Activated naive CD4-positive, alpha-beta T cell treated with anti-CD3 and anti-CD28 coated beads, Interleukin-2, amount 50 U/mL, for 24 hours (primary cell): Measurements from ENCODE around the gene TMEM218.
A peak's percentile ranks its signal among the peaks of the same experiment; 100 is the strongest.

Source experiments
- H3K27ac Mint-ChIP-seq: one replicate; pipeline ENCODE4 v1.8.0; 2021; ENCODE audit warnings: mild to moderate bottlenecking, mixed read lengths
- H3K27me3 Mint-ChIP-seq: one replicate; pipeline ENCODE4 v1.8.0; 2021; ENCODE audit warnings: mixed read lengths
- H3K36me3 Mint-ChIP-seq: one replicate; pipeline ENCODE4 v1.8.0; 2021; ENCODE audit warnings: mixed read lengths
- H3K4me1 Mint-ChIP-seq: one replicate; pipeline ENCODE4 v1.8.0; 2021; ENCODE audit warnings: mixed read lengths
- H3K4me3 Mint-ChIP-seq: one replicate; pipeline ENCODE4 v1.8.0; 2021; ENCODE audit warnings: mild to moderate bottlenecking, mixed read lengths
- H3K9me3 Mint-ChIP-seq: one replicate; pipeline ENCODE4 v1.8.0; 2021; ENCODE audit warnings: mixed read lengths

TMEM218 gene

DNA sequence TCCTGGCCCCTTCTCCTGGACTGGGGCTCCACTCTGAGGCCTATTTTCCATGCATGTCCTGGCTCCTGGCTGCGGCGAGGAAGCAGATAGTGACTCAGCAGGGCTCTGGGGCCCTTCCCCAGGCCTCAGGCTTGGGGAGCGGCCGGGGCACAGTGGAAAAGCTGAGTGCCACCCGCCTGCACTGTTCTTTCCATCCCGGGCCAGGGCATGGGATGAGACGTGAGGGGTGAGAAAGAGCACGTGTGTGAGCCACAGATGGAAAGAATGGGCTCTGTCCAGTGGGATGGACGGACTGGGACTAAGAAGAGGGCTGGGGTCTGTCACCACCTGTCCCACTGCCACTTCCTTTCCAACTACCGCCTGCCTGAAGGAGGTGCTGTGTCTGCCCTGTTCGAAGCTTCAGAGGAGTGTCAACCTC lies 35.5 kb downstream of the TMEM218 start:
- H3K27ac Mint-ChIP-seq = no peak overlapping the region
- H3K9me3 Mint-ChIP-seq = no peaks in the 10 kb centered on the region
- H3K27me3 Mint-ChIP-seq = peaks cover 3% of the 10 kb centered on the region
- H3K4me3 Mint-ChIP-seq = no peak overlapping the region
- H3K36me3 Mint-ChIP-seq = no peaks in the 10 kb centered on the region
- H3K4me1 Mint-ChIP-seq = no peaks in the 10 kb centered on the region

DNA sequence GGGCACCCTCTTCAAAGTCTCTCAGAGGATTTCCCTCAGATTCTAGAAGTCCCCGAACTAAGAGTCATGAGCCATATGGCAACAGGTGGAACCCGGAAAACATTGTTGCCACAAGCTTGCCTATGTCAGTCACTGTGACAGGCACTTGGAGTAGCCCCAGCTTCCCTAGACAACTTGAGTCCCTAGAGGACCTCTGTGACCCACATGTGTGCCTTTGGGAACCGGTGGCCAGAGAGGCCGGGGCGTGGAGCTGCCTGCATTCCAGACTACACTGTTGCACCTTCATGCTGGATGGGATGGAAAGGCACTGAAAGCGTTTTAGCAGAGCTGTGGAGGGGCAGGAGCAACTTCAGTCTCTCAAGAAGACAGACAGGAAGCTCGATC lies 36.2 kb downstream of the TMEM218 start:
- H3K27me3 Mint-ChIP-seq = peaks cover 3% of the 10 kb centered on the region
- no peaks in the 10 kb centered on the region for H3K4me1 Mint-ChIP-seq
- no peaks in the 10 kb centered on the region for H3K36me3 Mint-ChIP-seq
- H3K27ac Mint-ChIP-seq = no peak overlapping the region
- H3K9me3 Mint-ChIP-seq = no peaks in the 10 kb centered on the region
- no peak overlapping the region for H3K4me3 Mint-ChIP-seq

GRCh38 chr11:125074511-125075241 lies 36.8 kb downstream of the TMEM218 start:
- H3K27ac Mint-ChIP-seq = no peak overlapping the region
- no peaks in the 10 kb centered on the region for H3K36me3 Mint-ChIP-seq
- no peaks in the 10 kb centered on the region for H3K9me3 Mint-ChIP-seq
- H3K4me3 Mint-ChIP-seq = no peak overlapping the region
- H3K27me3 Mint-ChIP-seq = peaks cover 5% of the 10 kb centered on the region
- no peaks in the 10 kb centered on the region for H3K4me1 Mint-ChIP-seq

DNA sequence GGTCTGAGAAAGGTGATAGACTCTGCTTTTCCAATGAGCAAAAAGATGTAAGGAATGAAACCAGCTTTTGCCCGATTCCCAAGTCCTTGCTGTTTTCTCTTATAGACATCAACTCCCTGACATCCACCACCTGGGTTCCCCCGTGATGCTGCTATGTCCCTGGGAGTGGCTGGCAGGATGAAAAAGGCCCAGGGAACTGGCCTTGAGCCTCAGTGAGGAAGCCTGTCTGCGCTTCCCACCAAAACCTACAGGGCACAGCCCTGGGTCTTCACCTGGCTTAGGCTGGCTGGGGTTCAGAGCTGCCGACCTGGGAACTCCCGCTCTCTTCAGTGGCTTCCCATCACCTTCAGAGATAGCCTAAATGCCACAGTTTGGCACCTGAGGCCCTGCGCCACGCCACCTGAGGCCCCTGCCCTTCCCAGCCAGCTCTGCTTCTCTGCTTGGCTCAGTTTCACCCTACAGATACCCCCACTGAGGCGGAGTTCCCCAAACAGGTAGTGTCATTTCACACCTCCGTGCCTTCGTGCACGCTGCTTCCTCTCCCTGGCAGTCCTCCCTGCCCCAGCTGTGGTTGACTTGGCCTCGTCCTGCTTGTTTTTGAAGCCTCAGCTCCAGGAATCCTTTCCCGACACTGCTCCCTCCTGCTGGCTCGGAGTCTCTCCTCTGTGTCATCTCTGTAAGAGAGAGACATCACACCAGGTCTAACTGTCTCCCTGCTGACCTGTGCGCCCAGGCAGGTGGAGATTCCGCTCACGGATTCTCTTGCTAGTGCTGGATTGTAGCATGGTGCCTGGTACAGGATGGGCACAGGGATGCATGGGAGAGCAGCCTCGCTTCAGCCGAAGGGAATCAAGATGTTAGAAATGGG lies 37.6 kb downstream of the TMEM218 start:
- Mint-ChIP-seq H3K4me1 (no peaks in the 10 kb centered on the region), H3K36me3 (no peaks in the 10 kb centered on the region), H3K27me3 (peaks cover 8% of the 10 kb centered on the region), H3K4me3 (no peak overlapping the region), H3K9me3 (no peaks in the 10 kb centered on the region), H3K27ac (no peak overlapping the region)

DNA sequence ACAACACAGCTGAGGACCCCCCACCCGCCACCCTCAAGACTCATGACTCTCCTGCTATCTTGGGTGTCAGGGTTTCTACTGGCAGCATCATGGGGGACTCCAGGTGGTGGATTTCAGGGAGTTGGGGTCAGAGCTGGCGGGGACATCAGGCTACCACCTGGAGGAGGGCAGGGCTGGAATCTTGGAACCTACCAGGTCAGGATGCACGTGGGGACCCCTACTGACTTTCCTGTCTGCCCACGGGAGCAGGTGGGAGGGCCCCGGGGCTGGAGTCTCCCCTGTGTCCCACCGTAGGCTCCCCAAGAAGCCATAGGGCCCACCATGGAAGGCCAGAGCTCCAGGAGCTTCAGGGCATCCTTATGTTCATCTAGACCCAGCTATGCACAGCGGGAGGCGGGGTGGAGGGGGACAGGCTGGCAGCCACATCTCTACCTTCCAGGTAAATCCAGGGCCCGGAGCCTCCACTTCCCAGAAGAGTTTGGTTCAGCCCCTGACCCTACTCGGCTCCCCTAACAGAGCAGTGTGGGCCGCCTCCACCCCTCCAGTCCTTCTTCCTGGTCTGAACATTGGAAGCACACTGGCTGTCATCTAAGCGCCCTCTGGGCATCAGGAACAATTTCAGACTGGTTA lies 38.4 kb downstream of the TMEM218 start:
- H3K9me3 Mint-ChIP-seq = no peaks in the 10 kb centered on the region
- peaks cover 12% of the 10 kb centered on the region for H3K27me3 Mint-ChIP-seq
- no peaks in the 10 kb centered on the region for H3K4me1 Mint-ChIP-seq
- no peak overlapping the region for H3K27ac Mint-ChIP-seq
- H3K36me3 Mint-ChIP-seq = no peaks in the 10 kb centered on the region
- no peak overlapping the region for H3K4me3 Mint-ChIP-seq

- no peaks in the 10 kb centered on the region for H3K9me3 Mint-ChIP-seq
- no peak overlapping the region for H3K27ac Mint-ChIP-seq
- H3K4me1 Mint-ChIP-seq = no peaks in the 10 kb centered on the region
- H3K36me3 Mint-ChIP-seq = no peaks in the 10 kb centered on the region
- H3K27me3 Mint-ChIP-seq = peaks cover 16% of the 10 kb centered on the region
- H3K4me3 Mint-ChIP-seq = no peak overlapping the region
Measured at GRCh38 chr11:125072218-125072960, 39.0 kb downstream of the TMEM218 start.

DNA sequence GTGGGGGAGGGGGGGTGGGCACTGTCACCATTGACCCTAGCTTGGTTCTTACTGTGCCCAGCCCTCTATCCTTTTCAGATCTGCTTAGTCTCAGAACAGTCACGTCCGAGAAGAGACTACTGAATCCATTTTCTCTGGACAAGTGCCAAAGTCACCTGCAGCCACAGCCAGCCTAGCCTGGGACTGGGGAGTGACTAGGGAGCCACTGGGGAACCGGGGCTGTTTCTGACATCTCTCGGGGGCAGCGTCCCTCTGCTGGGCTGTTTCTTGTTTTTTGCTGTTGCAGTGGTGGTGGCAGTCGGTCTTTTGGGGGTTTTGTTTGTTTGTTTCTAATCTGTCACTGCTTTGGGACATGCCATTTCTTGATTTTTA lies 39.6 kb downstream of the TMEM218 start:
- Mint-ChIP-seq H3K9me3 (no peaks in the 10 kb centered on the region), H3K27ac (no peak overlapping the region), H3K4me1 (no peaks in the 10 kb centered on the region), H3K27me3 (peaks cover 19% of the 10 kb centered on the region), H3K36me3 (no peaks in the 10 kb centered on the region), H3K4me3 (no peak overlapping the region)

DNA sequence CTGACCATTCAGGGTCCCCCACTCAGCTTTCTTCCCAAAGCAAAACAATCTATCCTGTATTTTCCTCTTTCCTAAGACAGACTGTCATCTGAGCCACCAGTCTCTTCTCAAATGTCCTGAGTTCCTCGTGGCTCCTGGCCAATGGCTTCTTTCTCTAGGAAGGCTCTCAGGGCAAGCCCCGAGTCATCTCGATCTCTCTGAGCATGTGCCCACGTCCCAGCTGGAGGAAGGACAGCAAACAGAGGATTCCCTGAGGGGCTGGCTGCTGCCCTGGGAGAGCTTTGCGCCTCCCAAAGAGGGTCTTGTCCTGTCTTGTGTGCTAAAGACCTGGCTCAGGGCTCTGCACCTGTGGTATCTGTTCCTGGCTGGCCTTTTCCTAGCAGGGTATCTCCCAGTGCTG lies 40.0 kb downstream of the TMEM218 start:
- no peaks in the 10 kb centered on the region for H3K9me3 Mint-ChIP-seq
- H3K4me3 Mint-ChIP-seq = no peak overlapping the region
- H3K27ac Mint-ChIP-seq = no peak overlapping the region
- H3K4me1 Mint-ChIP-seq = no peaks in the 10 kb centered on the region
- peaks cover 19% of the 10 kb centered on the region for H3K27me3 Mint-ChIP-seq
- no peaks in the 10 kb centered on the region for H3K36me3 Mint-ChIP-seq

DNA sequence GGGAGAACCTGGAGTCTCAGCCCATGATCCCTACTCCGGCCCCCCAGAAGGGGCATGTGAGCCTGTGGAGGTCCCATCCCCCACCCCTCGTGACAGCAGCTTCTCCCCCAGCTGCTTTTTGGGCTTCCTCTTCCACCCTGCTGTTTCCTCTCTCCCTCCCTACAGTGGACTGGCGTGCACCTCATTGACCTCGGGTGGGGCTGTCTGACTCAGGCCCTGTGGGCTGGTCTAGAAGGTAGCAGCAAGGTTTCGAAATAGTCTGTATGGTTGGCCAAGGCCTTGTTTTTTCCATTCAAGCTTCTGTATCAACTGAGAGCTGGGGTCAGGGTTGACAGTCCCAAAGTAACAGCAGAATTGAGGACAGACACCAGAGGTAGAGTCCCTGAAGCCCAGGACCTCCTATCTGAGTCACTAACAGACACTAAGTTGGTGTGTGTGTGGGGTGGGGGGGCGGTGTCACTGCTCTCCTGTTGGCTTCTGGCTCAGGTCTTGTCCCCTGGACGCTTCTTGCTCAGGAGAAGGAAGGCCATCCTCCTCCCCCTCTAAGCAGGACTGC lies 40.6 kb downstream of the TMEM218 start:
- Mint-ChIP-seq H3K27ac (no peak overlapping the region), H3K4me3 (no peak overlapping the region), H3K36me3 (no peaks in the 10 kb centered on the region), H3K4me1 (no peaks in the 10 kb centered on the region), H3K9me3 (no peaks in the 10 kb centered on the region), H3K27me3 (peaks cover 23% of the 10 kb centered on the region)

DNA sequence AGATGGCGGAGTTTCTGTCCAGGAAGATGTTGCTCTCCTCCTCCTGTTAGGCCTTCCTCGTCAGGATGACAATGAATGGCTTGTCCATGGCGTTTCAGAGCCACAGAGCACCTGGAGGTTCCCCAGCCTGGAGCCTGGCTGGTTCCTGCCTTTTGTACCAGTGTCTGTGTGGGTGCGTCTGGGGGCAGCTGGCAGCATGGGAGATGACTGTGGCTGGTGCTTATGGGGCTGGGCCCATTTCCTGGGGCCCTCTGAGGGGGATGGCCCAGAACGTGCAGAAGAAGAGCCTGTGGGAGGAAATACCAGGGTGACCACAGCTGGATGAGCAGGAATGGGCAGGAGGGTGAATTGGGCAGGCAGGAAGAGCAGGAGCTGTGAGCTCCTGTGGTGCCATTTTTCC lies 41.6 kb downstream of the TMEM218 start:
- Mint-ChIP-seq H3K4me3 (no peak overlapping the region), H3K4me1 (no peaks in the 10 kb centered on the region), H3K27ac (no peak overlapping the region), H3K9me3 (no peaks in the 10 kb centered on the region), H3K27me3 (peaks cover 32% of the 10 kb centered on the region), H3K36me3 (no peaks in the 10 kb centered on the region)

DNA sequence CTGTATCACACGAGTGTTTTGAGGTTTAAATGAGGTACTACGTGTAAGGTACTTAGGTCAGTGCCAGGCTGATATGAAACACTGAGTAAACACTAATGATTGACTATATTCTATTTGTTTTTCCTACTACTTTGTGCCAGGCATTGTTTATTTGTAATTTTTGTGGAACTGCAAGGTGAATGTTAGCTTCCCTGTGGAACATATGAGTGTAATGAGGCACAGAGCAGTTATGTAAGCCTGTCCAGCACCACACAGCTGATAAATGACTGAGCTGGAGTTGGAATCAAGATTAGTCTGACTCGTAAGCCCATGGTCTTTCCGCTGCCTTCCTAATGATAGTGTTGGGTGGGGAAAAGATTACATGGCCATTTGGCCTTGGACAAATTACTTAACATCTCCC lies 42.4 kb downstream of the TMEM218 start:
- no peaks in the 10 kb centered on the region for H3K9me3 Mint-ChIP-seq
- no peak overlapping the region for H3K4me3 Mint-ChIP-seq
- H3K27ac Mint-ChIP-seq = no peak overlapping the region
- no peaks in the 10 kb centered on the region for H3K36me3 Mint-ChIP-seq
- H3K4me1 Mint-ChIP-seq = no peaks in the 10 kb centered on the region
- peaks cover 40% of the 10 kb centered on the region for H3K27me3 Mint-ChIP-seq

DNA sequence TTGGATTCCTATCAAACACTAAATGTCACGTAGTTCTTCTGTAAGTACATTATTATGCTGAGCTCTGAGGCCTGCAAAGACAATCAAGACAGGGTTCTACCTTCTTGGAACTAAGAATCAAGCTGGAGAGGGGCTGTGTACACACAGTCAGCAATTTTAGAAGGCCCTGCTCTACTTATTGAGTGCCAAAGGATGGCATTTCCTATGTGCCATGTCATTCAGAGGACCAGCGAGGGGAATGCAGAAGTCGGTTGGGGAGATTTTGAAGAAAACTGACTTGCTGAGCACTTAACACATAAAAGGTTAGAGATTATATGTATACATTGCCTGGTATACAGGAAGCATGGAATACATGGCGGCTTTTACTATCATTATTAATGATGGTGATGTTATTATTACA lies 43.1 kb downstream of the TMEM218 start:
- H3K4me1 Mint-ChIP-seq = no peaks in the 10 kb centered on the region
- no peaks in the 10 kb centered on the region for H3K9me3 Mint-ChIP-seq
- H3K27ac Mint-ChIP-seq = no peak overlapping the region
- peaks cover 40% of the 10 kb centered on the region for H3K27me3 Mint-ChIP-seq
- no peak overlapping the region for H3K4me3 Mint-ChIP-seq
- H3K36me3 Mint-ChIP-seq = no peaks in the 10 kb centered on the region

GRCh38 chr11:125064070-125064469 lies 47.4 kb downstream of the TMEM218 start:
- Mint-ChIP-seq H3K4me1 (peaks cover 6% of the 10 kb centered on the region), H3K9me3 (no peaks in the 10 kb centered on the region), H3K27me3 (peaks cover 36% of the 10 kb centered on the region), H3K36me3 (no peaks in the 10 kb centered on the region), H3K27ac (no peak overlapping the region), H3K4me3 (peak overlapping the region; percentile 51)

- H3K27ac Mint-ChIP-seq = no peak overlapping the region
- H3K4me3 Mint-ChIP-seq = peak overlapping the region; percentile 51
- no peaks in the 10 kb centered on the region for H3K36me3 Mint-ChIP-seq
- H3K4me1 Mint-ChIP-seq = peaks cover 6% of the 10 kb centered on the region
- no peaks in the 10 kb centered on the region for H3K9me3 Mint-ChIP-seq
- H3K27me3 Mint-ChIP-seq = peaks cover 36% of the 10 kb centered on the region
Measured at GRCh38 chr11:125063429-125064043, 47.9 kb downstream of the TMEM218 start.

GRCh38 chr11:125062931-125063428 lies 48.4 kb downstream of the TMEM218 start, which contains the start of gene SLC37A2:
Gene SLC37A2, plus strand, starts transcription at chr11:125063305. Its CDS starts 63 bp downstream, at chr11:125063368.
- Mint-ChIP-seq H3K27ac (no peak within 1 kb of the TSS), H3K9me3 (no peaks in the 10 kb centered on the region), H3K36me3 (no peaks in the 10 kb centered on the region), H3K4me3 (peak within 1 kb of the TSS; percentile 86), H3K4me1 (peaks cover 6% of the 10 kb centered on the region), H3K27me3 (peaks cover 31% of the 10 kb centered on the region)
